GM12878 (cell line): ENCODE results near the gene PLB1. TPM values are rescaled to one million over a fixed set of nuclear protein-coding genes. Genes with fewer than 3 reads are reported as not detected.

ENCODE experiments used
- ATF2 ChIP-seq: IDR thresholded peaks from 2 replicates; pipeline ENCODE4 v1.6.1; 2012; ENCODE audit warnings: low read length, inconsistent platforms
- BCL3 ChIP-seq: IDR thresholded peaks from 2 replicates; pipeline ENCODE4 v1.6.1; 2011; ENCODE audit warnings: borderline replicate concordance, low read depth, mild to moderate bottlenecking, moderate library complexity, low read length; ENCODE audit not compliant: insufficient read depth, poor library complexity, severe bottlenecking
- E2F8 ChIP-seq: fragments of 450-650 bp; IDR thresholded peaks from 2 replicates; pipeline ENCODE4 v1.6.1; 2018; ENCODE audit warnings: mild to moderate bottlenecking, low read depth, moderate library complexity; ENCODE audit not compliant: partially characterized antibody
- KLF5 ChIP-seq: fragments of 450-650 bp; IDR thresholded peaks from 2 replicates; pipeline ENCODE4 v1.6.1; 2014; ENCODE audit warnings: mild to moderate bottlenecking; ENCODE audit not compliant: partially characterized antibody
- MAX ChIP-seq: IDR thresholded peaks from 2 replicates; pipeline ENCODE4 v1.6.1; 2012; ENCODE audit warnings: low read depth, low read length, improper control_type of control experiment
- NRF1 ChIP-seq: conservative IDR thresholded peaks from 2 replicates; pipeline ENCODE4 v1.6.1; 2011; ENCODE audit warnings: mild to moderate bottlenecking, low read depth, low read length, improper control_type of control experiment
- PKNOX1 ChIP-seq: fragments of 450-650 bp; IDR thresholded peaks from 2 replicates; pipeline ENCODE4 v1.6.1; 2016; ENCODE audit warnings: mild to moderate bottlenecking
- RFX5 ChIP-seq: IDR thresholded peaks from 2 replicates; pipeline ENCODE4 v1.6.1; 2011; ENCODE audit warnings: low read depth, low read length, improper control_type of control experiment
- USF2 ChIP-seq: IDR thresholded peaks from 2 replicates; pipeline ENCODE4 v1.6.1; 2011; ENCODE audit warnings: low read depth, low read length, improper control_type of control experiment, borderline replicate concordance
- ZSCAN29 ChIP-seq: fragments of 450-650 bp; IDR thresholded peaks from 2 replicates; pipeline ENCODE4 v1.6.1; 2017; ENCODE audit warnings: mild to moderate bottlenecking, moderate library complexity
- polyA plus RNA-seq, 11 experiments: library from polyadenylated mRNA; depleted of rRNA in 4 of 11; unstranded in 6 of 11; stranded (reverse) in 5 of 11; fragments of >200 nt; fragmentation: Nextera tagmentation in 4 of 11; fragmentation: Illumina TruSeq in 1 of 11; extraction: Ambion mirVana in 4 of 11; extraction: Trizol in 1 of 11; gene quantifications; 1 replicate in 1 of 11; 2 replicates in 10 of 11; pipeline versions ENCODE4 v1.2.1 to v1.2.3, GENCODE V29; 2011 to 2016; ENCODE audit warnings: inconsistent platforms in 2 of 11, missing spikeins in 2 of 11, low read depth in 1 of 11
- total RNA-seq, 4 experiments: library from RNA; depleted of rRNA in 3 of 4; stranded (reverse); fragments of >200 nt in 3 of 4; fragmentation: Illumina TruSeq in 1 of 4; extraction: Trizol in 1 of 4; gene quantifications; 2 replicates each; pipeline versions ENCODE4 v1.2.1 to v1.2.3, GENCODE V29; 2013 to 2021

Gene PLB1
- total and polyA plus RNA-seq, 10 of the 15 experiments (the other 5 are each of a cell fraction or from before 2014, with no cell fraction given) = 0.03 to 0.49 (median 0.28) TPM

GRCh38 chr2:28545590-28546200 is 49.8 kb downstream of the PLB1 start (continued):
- no peak for TF ChIP-seq MAX
- no peak for TF ChIP-seq KLF5
- no peak for TF ChIP-seq NRF1
- TF ChIP-seq E2F8 = no peak
- no peak for TF ChIP-seq ATF2
- no peak for TF ChIP-seq PKNOX1
- TF ChIP-seq BCL3 = no peak
- no peak for TF ChIP-seq RFX5
- no peak for TF ChIP-seq ZSCAN29
- no peak for TF ChIP-seq USF2
- TF ChIP-seq, all 136 proteins: peak for 0
